Tibial nerve (tissue), 3 donors: ENCODE results near the gene LRRC15.

Experiments
- CTCF ChIP-seq, 5 experiments: fragments of 200-600 bp in 3 of 5; fragments of 450-650 bp in 2 of 5; sonication (generic) in 3 of 5; IDR thresholded peaks; one replicate each; pipeline ENCODE4 v1.5.1; 2016 to 2019; ENCODE audit warnings: antibody characterized with exemption in 5 of 5, mild to moderate bottlenecking in 3 of 5, moderate library complexity in 2 of 5
- POLR2A ChIP-seq, 2 donors: fragments of 450-650 bp; IDR thresholded peaks; one replicate each; pipeline ENCODE4 v1.6.1; 2017; ENCODE audit warnings: antibody characterized with exemption in 2 of 2, mild to moderate bottlenecking in 2 of 2, moderate library complexity in 2 of 2

GRCh38 chr3:194418671-194419070 lies 49.1 kb upstream of the LRRC15 start:
- no peak for TF ChIP-seq CTCF (IDR thresholded peaks at IDR 0.05)
- TF ChIP-seq POLR2A (IDR thresholded peaks at IDR 0.05) = no peak
